Hair follicular keratinocyte (primary cell): ENCODE data around the gene GABRA6. TPM values are rescaled to one million over a fixed set of nuclear protein-coding genes. Genes with fewer than 3 reads are reported as not detected.

Source experiments
- total RNA-seq: library from RNA; depleted of rRNA; stranded (reverse); fragments of >200 nt; gene quantifications from 2 replicates; pipeline ENCODE4 v1.2.3, GENCODE V29; 2015

Gene GABRA6
- not detected in 2 replicates for total RNA-seq

GRCh38 chr5:161685461-161685860 is at the start of gene GABRA6:
GABRA6 (plus strand) TSS chr5:161685721; CDS start chr5:161685990, 269 bp downstream.

Other genes with a start within 250 kb of the GABRA6 start
- not detected in 2 replicates for gene GABRB2, start 139.0 kb upstream of the GABRA6 start, total RNA-seq
- not detected in 2 replicates for gene GABRA1, start 162.4 kb downstream of the GABRA6 start, total RNA-seq